K562 (cell line): ENCODE data around the gene ALKBH8. TPM values are rescaled to one million over a fixed set of nuclear protein-coding genes. Genes with fewer than 3 reads are reported as not detected.

ENCODE experiments used
- ATAC-seq: fragments of 200-7000 bp; cut with Tn5 transposase; 3 replicates; pipeline ENCODE4 v1.9.1; 2020; ENCODE audit warnings: moderate library complexity
- BruUV-seq: library from RNA; stranded (reverse); fragments of 400-500 nt; replicated peaks from 2 replicates; lab custom pipeline; 2021; lab: Mats Ljungman, UMichigan
- CTCF ChIA-PET: fragments of 300-600 bp; formaldehyde crosslinking; extraction: SDS; loops from one replicate; lab custom pipeline; 2021; ENCODE audit warnings: low intra/inter-chr PET ratio; lab: Yijun Ruan, JAX
- POLR2A ChIA-PET: fragments of 300-600, 350-650 bp; sonication (Branson Sonifier 250); formaldehyde crosslinking; extraction: SDS; loops from one replicate; lab custom pipeline; 2021; ENCODE audit warnings: antibody characterized with exemption, inconsistent platforms; lab: Yijun Ruan, JAX
- DNase-seq, 4 experiments: peaks; one replicate each; pipeline versions ENCODE4 v3.0.0 to v3.0.0-alpha.2; 2011 to 2018; ENCODE audit warnings: low spot score in 3 of 4, mixed read lengths in 3 of 4; ENCODE audit errors: extremely low read depth in 1 of 4
- FAIRE-seq: peaks from 2 replicates; lab custom pipeline; 2011; peaks lifted over from hg19 to GRCh38; lab: Jason Lieb, UNC
- H2AFZ ChIP-seq: 2 replicates; pipeline ENCODE4 v1.6.0; 2011; ENCODE audit warnings: low read depth, low read length, control low read depth, inconsistent platforms
- H3K27ac ChIP-seq: fragments of 200-600 bp; 3 replicates; pipeline ENCODE4 v1.8.0; 2011; ENCODE audit warnings: low read depth, mild to moderate bottlenecking, control low read depth, inconsistent platforms, low read length, moderate library complexity, mixed read lengths; ENCODE audit errors: extremely low read depth
- H3K27me3 ChIP-seq, 2 experiments: fragments of 300-600 bp in 1 of 2; 2 replicates in 1 of 2; 3 replicates in 1 of 2; pipeline versions ENCODE4 v1.6.0 to v1.8.0; 2011; ENCODE audit warnings: inconsistent platforms in 2 of 2, low read length in 2 of 2, mild to moderate bottlenecking in 1 of 2, mixed read lengths in 1 of 2, moderate library complexity in 1 of 2; ENCODE audit not compliant: control insufficient read depth in 2 of 2, insufficient read depth in 2 of 2
- H3K36me3 ChIP-seq: fragments of 300-600 bp; 3 replicates; pipeline ENCODE4 v1.8.0; 2011; ENCODE audit warnings: mild to moderate bottlenecking, low read length, inconsistent platforms; ENCODE audit not compliant: control insufficient read depth, insufficient read depth
- H3K4me1 ChIP-seq, 2 experiments: fragments of 200-600 bp in 1 of 2; replicated peaks in 1 of 2; 2 replicates in 1 of 2; 3 replicates in 1 of 2; pipeline versions ENCODE4 v1.5.1 to v1.8.0; 2011; ENCODE audit warnings: inconsistent platforms in 2 of 2, low read length in 2 of 2, mild to moderate bottlenecking in 1 of 2, mixed read lengths in 1 of 2, moderate library complexity in 1 of 2; ENCODE audit not compliant: control insufficient read depth in 2 of 2, insufficient read depth in 2 of 2
- H3K4me2 ChIP-seq: 2 replicates; pipeline ENCODE4 v1.6.1; 2011; ENCODE audit warnings: low read length, control low read depth, inconsistent platforms, mixed read lengths; ENCODE audit not compliant: insufficient read depth
- H3K4me3 ChIP-seq: fragments of 200-600 bp; sonication (generic), shearing (Covaris generic); 2 replicates; pipeline ENCODE4 v1.5.1; 2016; ENCODE audit warnings: control low read depth, inconsistent platforms
- H3K79me2 ChIP-seq: fragments of 200-600 bp; 3 replicates; pipeline ENCODE4 v1.8.0; 2011; ENCODE audit warnings: low read length, inconsistent platforms; ENCODE audit not compliant: control insufficient read depth, insufficient read depth
- H3K9ac ChIP-seq, 2 experiments: 2 replicates each; pipeline versions ENCODE4 v1.6.0 to v1.6.1; 2011; ENCODE audit warnings: low read depth in 2 of 2, low read length in 2 of 2, control low read depth in 1 of 2, inconsistent platforms in 1 of 2, mild to moderate bottlenecking in 1 of 2, mixed read lengths in 1 of 2; ENCODE audit not compliant: insufficient read depth in 1 of 2
- H3K9me1 ChIP-seq: one replicate; pipeline ENCODE4 v1.6.0; 2011; ENCODE audit warnings: inconsistent platforms, mild to moderate bottlenecking, low read length, moderate library complexity; ENCODE audit not compliant: control insufficient read depth, insufficient read depth
- H3K9me3 ChIP-seq: replicated peaks from 2 replicates; pipeline ENCODE4 v1.5.1; 2011; ENCODE audit warnings: low read depth, low read length, inconsistent platforms; ENCODE audit not compliant: control insufficient read depth, insufficient read depth
- H4K20me1 ChIP-seq: replicated peaks from 2 replicates; pipeline ENCODE4 v1.6.1; 2011; ENCODE audit warnings: low read length, inconsistent platforms, mixed read lengths; ENCODE audit not compliant: control insufficient read depth, insufficient read depth
- ARID2 ChIP-seq: fragments of 450-650 bp; IDR thresholded peaks from 2 replicates; pipeline ENCODE4 v1.6.1; 2017; ENCODE audit warnings: antibody characterized with exemption, mild to moderate bottlenecking
- DACH1 ChIP-seq: fragments of 450-650 bp; IDR thresholded peaks from 2 replicates; pipeline ENCODE4 v1.6.1; 2018; ENCODE audit not compliant: partially characterized antibody
- KDM1A ChIP-seq, 2 experiments: fragments of 450-650 bp; IDR thresholded peaks; 2 replicates each; pipeline ENCODE4 v1.6.1; 2016; ENCODE audit warnings: mild to moderate bottlenecking in 2 of 2
- PYGO2 ChIP-seq: fragments of 450-650 bp; IDR thresholded peaks from 2 replicates; pipeline ENCODE4 v1.6.1; 2016; ENCODE audit warnings: mild to moderate bottlenecking, missing genetic modification characterization, moderate library complexity, missing compliant biosample characterization
- TRIM24 ChIP-seq, 2 experiments: fragments of 450-650 bp; IDR thresholded peaks; 2 replicates each; pipeline ENCODE4 v1.6.1; 2016
- WGBS: fragments of 100-300 bp; shearing (Covaris generic); methylation state at CpG from one replicate; pipeline ENCODE4 v1.1.6; 2016; ENCODE audit warnings: low coverage, mixed read lengths; ENCODE audit not compliant: insufficient coverage; ENCODE audit errors: missing lambda C conversion rate; 5-methylcytosine and 5-hydroxymethylcytosine counted together
- in situ Hi-C: fragments of 300-500 bp; cut with MboI; formaldehyde crosslinking; loops from 4 replicates; pipeline ENCODE4 v1.15.0; 2018; ENCODE audit warnings: inconsistent platforms, mixed read lengths
- intact Hi-C: fragments of 100-400 bp; cut with micrococcal nuclease; formaldehyde crosslinking; loops from 2 replicates; pipeline ENCODE4 v1.14.2; 2022
- polyA plus RNA-seq, 8 experiments: library from polyadenylated mRNA; depleted of rRNA in 4 of 8; stranded (reverse) in 5 of 8; unstranded in 3 of 8; fragments of >200 nt; fragmentation: Nextera tagmentation in 2 of 8; fragmentation: Illumina TruSeq in 1 of 8; extraction: Ambion mirVana in 2 of 8; extraction: Trizol in 1 of 8; gene quantifications; 2 replicates each; pipeline versions ENCODE4 v1.2.1 to v1.2.3, GENCODE V29; 2011 to 2014; ENCODE audit warnings: inconsistent platforms in 1 of 8, missing spikeins in 1 of 8
- total RNA-seq, 7 experiments: library from RNA; depleted of rRNA in 6 of 7; stranded (reverse); fragments of >200 nt in 6 of 7; fragmentation: Illumina TruSeq in 2 of 7; extraction: Trizol in 2 of 7; gene quantifications; 2 replicates each; pipeline versions ENCODE4 v1.2.1 to v1.2.3, GENCODE V29; 2011 to 2021; ENCODE audit warnings: low replicate concordance in 1 of 7

ALKBH8 gene
- total and polyA plus RNA-seq, 9 of the 15 experiments (the other 6 are each of a cell fraction or from before 2014, with no cell fraction given) = 4.3 to 14.4 (median 9.1) TPM

- TF ChIP-seq PYGO2 (tag) = no peak
- TF ChIP-seq, all 486 proteins: peak for 0
These were observed 4.5 kb upstream of the ALKBH8 start (continued) for GRCh38 chr11:107570015-107570414.

GRCh38 chr11:107567739-107568335 is 2.3 kb upstream of the ALKBH8 start:
- peak; percentile 26 for TF ChIP-seq DACH1
- TF ChIP-seq ARID2 = no peak
- no peak for TF ChIP-seq TRIM24 (IDR thresholded peaks at IDR 0.05)
- TF ChIP-seq KDM1A (IDR thresholded peaks at IDR 0.05) = peak in 1 of 2 experiments; percentile 60; a peak in 2 of 4 replicates
- CTCF ChIA-PET = no interaction called here
- peaks cover 9 to 23% of the 10 kb centered on the region in 2 experiments for H3K4me1 ChIP-seq
- no peak overlapping the region for H3K4me2 ChIP-seq
- H3K27ac ChIP-seq = no peak overlapping the region
- 55% methylated on average over 5 of the region's 5 CpGs for WGBS
- no peaks in the 10 kb centered on the region for H4K20me1 ChIP-seq
- no peak overlapping the region for H3K9ac ChIP-seq
- ATAC-seq (no peak), DNase-seq (no peak), FAIRE-seq (no peak)
- H3K36me3 ChIP-seq = no peaks in the 10 kb centered on the region
- H3K9me1 ChIP-seq = no peaks in the 10 kb centered on the region
- BruUV-seq = no TSS peak
- intact Hi-C loops (loop anchor here (5.0 kb wide), 2 partner anchors 289 to 329 kb away; partner anchors contain the start of gene SLC35F2), in situ Hi-C loops (no loop called here)
- peaks cover 26% of the 10 kb centered on the region for H3K79me2 ChIP-seq
- H3K27me3 ChIP-seq = no peaks in the 10 kb centered on the region
- no peaks in the 10 kb centered on the region for H3K9me3 ChIP-seq
- POLR2A ChIA-PET = no interaction called here
- H3K4me3 ChIP-seq = no peak overlapping the region
- no peak overlapping the region for H2AFZ ChIP-seq
